RPMI7951 (cell line): ENCODE data around the gene NCSTN. TPM values are rescaled to one million over a fixed set of nuclear protein-coding genes. Genes with fewer than 3 reads are reported as not detected.
A peak's percentile ranks its signal among the peaks of the same experiment; 100 is the strongest.

Source experiments
- DNase-seq: peaks from one replicate; pipeline ENCODE4 v3.0.0-alpha.2; 2012; ENCODE audit warnings: low read depth
- total RNA-seq: library from RNA; depleted of rRNA; stranded (reverse); fragments of >200 nt; shearing (Covaris generic); gene quantifications from 2 replicates; pipeline ENCODE4 v1.2.3, GENCODE V29; 2014; rRNA removed

NCSTN gene
- total RNA-seq, result 65.6 and 88.6 TPM in 2 replicates

DNA sequence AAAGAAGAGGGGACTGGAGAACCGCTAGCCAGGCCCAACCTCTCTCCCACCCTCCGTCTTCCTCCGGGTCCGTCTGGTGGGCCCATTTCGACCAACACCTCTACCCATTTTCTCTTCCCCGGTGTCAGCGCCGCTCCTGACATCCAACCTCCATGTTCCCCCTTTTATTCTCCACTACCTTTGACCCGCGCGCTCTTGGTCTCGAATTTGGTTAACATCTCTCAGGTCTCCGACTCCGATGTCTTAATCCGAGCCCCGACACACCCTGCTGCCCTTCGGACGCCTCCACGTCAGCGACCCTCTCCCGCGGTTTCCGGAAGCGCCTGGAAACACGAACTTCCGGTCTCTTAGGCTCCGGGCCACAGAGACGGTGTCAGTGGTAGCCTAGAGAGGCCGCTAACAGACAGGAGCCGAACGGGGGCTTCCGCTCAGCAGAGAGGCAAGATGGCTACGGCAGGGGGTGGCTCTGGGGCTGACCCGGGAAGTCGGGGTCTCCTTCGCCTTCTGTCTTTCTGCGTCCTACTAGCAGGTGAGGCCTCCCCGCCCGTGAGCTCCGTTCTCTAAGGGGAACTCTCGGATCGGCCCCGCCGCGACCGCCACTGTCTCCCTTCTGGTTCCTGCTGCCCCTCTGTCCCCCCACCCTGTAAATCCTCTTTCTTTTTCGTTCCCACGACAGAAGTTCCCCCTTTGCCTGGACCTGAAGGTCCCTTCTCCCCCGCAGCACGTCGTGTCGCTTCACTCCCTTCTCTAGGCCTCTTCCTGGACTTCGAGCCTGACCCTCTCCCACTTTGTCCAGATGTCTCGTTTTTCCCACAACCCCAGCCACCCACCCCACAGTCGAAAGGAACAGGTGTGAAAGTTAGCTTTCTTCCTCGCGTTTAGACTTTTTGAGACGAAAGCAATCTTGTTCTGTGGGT is at the start of gene NCSTN, which contains the start of gene COPA:
Gene NCSTN, plus strand, starts transcription at position 431 of the 917 bp plus-strand sequence. Its CDS starts 14 bp downstream, at position 445.
Gene COPA, minus strand, starts transcription at position 298 of the 917 bp plus-strand sequence. Its CDS starts 80 bp downstream, at position 218.
- peak; percentile 93 for DNase-seq

DNA sequence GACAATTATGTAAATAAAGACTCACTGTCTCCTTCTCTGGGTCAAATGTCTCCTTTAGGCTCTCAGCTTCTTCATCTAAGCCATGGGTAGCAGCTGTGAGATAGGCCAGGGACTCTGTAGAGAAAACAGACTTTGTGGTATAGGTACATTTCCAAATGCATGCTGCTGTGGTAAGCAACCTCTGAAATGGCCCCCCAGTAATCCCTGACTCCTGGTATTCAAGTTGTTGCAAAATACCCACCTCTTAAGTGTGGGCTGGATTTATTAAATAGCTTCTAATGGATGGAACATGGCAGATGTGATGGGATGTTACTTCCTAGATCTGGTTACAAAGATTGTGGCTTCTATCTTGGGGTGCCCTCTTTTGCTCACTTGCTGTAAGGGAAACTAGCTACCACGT is 47.1 kb upstream of the NCSTN start:
- DNase-seq, result no peak

DNA sequence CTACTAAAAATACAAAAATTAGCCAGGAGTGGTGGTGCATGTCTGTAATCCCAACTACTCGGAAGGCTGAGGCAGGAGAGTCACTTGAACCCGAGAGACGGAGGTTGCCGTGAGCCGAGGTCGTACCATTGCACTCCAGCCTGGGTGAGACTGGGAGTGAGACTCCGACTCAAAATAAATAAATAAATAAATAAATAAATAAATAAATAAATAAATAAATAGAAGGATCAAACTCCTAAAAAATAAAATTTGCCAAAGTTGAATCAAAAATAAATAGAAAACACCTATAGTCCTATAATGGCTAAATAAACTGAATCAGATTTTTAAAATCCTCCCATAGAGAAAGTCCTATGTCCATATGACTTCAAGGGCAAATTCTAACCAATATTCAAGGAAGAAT is 43.0 kb upstream of the NCSTN start:
- DNase-seq, result no peak

DNA sequence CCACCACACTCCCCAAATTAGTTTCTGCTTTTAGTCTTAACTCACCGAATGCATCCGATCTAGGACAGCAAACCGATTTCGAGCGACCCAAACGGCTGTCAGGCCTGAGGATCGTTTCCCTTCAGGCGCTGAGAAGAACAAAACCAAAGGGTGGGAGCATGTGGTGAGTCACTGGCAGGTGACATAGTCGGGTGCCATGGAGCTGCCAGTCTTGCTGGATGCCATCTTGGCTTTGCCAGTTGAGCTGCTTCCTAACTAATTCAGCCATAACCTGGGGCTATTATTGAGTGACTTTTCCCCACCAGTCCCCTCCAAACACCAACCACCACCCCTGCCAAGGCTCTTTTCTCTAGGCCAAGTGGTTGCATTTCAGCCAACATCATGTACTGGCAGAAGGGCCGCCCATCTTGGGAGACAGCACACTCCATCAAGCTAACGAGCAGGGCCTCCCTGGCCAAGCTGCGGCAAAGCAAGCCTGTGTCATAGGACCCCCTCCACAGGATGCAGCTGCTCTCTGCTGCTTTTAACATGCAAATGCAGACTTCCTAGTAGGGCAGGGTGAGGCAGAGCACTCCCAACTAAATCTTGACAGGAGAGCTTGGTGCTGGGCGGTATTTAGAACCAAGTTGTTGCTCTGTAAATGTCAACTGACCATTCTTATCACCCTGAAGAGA is 35.9 kb upstream of the NCSTN start:
- no peak for DNase-seq

DNA sequence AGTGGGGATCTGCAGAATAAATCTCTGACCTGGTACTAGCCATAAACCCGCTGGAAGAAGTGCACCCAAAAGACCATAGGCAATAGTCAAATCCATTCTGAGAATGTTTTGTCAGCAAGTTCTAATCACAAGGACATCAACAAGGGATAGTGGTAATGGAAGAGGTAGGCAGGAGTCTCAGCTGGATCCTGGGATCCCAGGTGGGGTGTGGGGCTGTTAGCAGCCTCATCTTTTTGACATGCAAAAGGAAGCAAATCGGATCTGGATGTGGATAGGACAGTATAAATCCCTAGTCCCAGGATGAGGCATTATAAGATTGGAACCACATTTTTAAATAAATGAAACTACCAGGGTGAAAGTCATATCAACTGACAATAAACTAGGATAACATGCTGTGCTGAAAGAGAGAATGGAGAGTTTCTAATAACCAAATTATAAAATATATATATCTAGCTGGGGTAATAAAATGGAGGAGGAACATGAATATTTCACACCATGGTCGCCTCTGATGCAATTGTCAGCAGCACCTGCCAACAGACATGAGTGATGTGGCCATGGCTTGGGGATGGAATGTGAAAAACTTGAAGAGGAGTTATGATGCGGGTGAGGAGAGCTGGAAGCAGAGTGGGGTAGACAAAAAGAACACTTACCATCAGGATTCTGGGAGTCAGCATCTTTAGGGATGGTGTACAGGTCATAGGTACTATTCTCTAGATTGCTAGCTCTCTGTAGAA is 34.6 kb upstream of the NCSTN start:
- no peak for DNase-seq

DNA sequence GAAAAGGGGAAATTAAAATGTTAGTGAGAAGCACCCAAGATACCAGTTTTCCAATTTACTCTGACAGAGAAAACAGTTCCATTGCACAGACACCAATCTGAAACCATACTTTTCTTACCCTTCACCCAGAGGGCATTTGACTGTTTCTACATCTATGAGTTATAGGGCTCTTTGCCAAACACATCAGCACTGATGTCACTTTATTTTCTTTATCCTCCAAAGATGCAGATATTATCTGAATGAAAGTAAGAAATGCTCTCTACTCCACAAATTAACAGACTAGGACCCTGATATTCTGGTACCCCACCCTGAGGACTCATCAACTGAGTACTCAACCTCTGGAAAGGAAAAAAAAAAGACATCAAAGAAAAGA is 34.0 kb upstream of the NCSTN start:
- peak; percentile 22 for DNase-seq

DNA sequence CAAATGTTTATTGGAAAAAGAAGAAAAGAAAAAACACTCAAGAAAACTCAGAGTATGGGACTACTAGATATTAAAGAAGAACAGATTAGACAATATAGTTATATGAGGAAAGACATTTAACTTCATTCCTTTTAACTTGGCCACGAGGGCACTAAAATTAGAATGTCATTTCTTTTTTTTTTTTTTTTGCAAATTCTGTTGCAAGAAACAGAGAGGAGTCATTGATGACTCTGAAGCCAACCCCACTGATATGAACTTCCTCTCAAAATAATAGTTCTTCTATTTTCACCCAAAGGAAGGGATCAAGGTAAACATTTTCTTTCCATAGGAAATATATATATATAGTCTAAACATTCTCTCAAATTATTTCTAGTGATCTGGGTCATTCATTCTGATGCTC is 33.6 kb upstream of the NCSTN start:
- no peak for DNase-seq

DNA sequence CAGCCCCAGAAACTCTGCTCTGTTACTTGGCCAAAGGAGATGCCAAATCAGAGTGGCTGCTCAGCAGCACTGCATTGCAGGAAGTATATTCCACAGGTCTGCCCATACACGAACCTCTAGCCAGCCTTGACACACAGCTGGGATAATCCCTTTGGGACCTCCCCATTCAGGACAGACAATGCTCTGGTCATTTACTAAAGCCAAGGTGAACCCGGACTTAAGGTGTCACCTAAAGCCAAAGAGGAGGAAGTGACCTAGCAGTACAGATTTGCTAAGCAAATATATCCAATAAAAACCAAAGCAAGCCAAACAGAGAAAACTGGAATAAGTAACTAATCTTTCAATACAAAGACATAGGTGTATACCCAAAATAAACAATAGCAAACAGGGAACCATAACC is 27.8 kb upstream of the NCSTN start:
- DNase-seq, result no peak

DNA sequence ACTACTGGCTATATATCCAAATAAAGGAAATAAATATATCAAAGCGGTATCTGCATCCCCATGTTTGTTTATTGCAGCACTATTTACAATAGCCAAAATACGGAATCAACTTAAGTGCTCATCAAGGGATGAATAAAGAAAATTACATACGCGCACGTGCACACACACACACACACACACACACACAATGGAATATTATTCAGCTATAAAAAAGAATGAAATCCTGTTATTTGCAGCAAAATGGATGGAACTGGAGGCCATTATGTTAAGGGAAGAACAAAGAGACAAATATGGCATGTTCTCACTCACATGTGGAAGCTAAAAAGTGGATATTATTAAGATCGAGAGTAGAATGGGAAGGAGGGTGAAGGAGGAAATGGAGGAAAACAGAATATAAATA is 20.4 kb upstream of the NCSTN start:
- DNase-seq, result no peak

DNA sequence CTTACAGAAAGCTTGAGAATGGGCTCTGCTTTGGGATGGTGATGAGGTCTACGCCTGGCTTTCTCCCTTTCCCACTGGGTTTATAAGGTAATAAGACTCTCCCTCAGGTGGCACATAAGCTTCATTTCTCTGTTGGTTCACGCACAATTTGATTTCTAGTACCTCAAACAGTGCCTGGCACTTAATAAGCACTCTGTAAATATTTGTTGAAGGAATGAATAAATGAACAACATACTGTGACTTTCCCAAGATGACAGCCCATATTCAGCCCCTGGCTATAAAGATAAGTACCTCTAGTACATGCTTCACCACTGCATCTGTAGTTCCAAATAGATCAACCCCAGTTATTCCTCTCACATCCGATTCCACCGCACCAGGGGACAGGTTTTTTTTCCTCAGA is 17.9 kb upstream of the NCSTN start:
- DNase-seq, result no peak

DNA sequence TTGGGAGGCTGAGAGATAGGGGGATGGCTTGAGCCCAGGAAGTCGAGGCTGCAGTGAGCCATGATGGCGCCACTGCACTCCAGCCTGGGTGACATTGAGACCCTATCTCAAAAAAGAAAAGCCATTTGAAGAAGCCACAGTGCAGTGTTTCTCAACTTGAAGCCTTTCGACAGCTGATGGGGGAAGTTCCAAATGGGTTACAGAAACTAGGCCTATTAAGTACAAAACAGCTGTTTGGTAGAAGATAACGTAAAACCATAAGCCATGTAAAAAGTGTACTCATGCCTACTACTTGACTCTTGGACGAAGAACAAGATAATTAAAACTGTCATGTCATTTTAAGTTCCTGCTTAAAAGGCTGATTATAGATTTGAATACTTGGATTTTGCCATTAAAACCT is 16.8 kb upstream of the NCSTN start:
- DNase-seq, result no peak

DNA sequence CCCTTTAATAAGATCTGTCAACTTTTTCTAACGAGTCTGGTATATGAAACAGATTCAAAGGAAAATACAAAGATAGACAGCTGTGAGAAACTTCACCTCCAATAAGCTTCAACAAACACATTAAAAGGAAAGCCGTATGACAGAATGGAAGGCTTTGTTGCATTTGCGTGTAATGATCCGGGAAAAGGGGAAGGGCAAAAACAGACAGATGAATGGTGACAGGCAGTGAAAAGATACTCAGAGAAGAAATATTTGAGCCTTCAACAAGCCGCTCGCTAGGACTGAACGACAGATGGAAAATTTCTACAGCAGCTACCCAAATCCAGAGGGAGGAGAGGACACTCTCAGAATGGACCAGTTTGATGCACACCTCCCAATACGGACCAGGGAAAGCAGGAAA is 15.0 kb upstream of the NCSTN start:
- DNase-seq, result no peak

DNA sequence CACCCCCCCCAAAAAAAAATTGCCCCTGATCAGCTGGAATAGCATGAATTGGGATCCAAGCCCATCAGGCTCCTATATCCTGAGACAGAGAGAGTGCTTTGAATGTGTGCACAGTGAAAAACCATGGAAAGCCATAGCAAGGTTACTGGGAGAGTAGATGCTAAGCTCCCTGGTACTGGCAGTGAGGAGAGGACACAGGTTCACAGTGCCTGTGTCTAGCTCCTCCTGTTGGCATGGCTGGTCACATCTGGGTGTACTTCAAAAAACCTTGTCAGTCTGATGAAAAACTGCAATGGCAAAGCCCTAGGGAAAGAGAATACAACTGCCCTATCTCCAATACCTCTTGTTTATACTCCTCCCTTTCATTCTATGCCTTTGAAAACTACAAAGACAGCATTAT is 13.1 kb upstream of the NCSTN start:
- DNase-seq, result no peak

DNA sequence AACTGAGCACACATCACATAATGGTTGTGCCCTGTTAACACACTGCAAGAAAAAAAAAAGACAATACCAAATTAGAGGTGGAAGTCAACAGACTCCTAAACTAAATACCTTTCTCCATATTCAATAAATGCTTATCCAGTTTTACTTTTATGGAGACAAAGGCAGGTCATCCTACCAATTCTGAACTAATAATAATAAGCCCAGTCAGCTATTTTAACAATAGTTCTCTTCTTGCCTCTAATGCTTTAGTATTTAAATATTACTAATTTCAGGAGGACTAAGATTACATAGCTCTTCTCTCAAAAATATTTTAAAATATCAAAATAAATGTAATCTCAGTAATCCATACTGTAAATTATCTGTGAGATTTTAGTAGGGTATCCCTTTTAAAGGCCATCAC is 10.7 kb upstream of the NCSTN start:
- DNase-seq, result no peak

DNA sequence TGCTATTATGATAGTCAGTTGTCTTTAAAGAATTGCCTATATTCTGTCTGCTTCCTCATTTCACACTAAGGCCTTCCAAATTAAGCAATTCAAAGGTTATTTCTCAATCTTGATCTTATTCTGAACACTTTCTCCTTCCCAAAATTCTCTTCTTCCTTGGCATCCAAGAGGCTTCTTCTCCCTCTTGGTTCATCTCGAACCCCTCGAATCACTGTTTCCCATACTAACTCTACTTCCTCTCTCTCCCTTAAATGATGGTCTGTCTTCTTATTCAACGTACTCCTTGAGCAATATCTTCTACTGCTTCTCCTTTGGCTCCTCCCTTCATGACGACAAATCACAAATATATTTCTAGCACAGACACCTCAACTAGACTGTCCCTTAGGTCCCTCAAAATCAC is 4.6 kb upstream of the NCSTN start:
- no peak for DNase-seq

DNA sequence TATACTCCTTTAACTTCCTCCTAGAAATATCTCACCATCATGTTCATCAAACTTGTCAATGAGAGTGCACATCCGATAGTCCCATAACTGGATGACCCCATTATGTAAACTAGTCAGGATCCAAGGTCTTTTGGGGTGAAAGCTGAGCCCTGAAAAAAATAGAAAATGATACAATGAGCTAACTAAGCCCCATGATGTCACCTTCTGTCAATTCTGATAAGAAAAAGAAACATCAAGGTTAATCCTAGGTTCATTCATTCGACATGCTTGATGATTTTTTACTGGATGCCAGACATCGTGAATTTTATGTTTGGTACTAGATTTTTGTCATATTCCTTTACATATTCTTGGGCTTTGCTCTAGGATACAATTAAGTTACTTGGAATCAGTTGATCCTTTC is 3.0 kb upstream of the NCSTN start:
- DNase-seq, result no peak

DNA sequence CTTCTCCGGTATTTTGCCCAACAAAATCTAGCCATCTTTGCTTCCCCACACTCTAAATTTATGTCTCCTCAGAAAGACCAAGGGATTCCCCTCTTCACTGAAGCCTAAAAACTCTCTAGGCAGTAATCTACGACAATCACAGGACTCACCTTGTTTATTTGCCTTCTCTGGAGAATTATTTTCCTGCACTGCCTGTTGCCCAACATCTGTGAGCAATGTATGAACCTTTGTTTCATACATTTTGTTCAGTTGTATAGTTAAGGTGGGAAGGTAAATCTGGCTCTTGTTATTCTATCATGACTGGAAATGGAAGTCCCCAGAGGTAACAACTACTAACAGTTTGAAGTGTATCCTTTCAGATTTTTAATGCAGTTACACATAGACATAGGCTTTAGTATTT is 2.3 kb upstream of the NCSTN start:
- no peak for DNase-seq

DNA sequence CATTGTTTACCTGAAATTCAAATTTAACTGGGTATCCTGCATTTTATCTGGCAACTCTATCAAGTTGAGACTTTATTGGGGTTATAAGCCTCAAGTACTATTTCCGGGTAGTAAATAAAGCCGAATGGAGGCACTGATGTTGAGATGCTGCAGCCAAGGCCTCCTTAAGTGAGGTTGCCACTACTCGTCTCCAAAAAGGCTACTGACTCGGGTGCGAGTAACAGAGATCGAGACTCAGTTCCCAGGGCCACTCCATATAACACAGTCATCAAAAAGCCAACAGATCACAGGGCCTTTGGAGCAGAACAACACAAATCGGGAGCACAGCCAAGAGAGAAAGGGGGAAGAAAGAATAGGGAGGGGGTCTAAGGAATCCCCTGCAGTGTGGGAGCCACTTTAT is 657 bp upstream of the NCSTN start:
- no peak for DNase-seq

DNA sequence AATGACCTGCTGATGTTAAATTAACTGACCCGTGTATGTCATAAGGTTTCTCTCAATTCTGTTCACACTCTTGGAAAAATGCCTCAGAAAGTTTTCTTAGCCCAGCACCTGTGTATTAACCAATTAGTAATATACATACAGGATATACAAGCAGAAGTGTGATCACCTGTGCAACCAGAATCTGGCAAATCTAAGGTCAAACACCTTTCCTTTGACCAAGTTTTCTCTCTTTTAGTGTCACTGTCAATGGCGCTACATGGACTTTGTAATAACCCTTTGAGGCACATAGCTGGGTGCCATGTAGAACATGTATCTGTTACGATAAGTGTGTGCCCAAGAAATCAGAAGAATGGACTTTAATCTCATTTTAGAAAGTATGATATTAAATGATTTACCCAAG is 1.1 kb downstream of the NCSTN start:
- no peak for DNase-seq

DNA sequence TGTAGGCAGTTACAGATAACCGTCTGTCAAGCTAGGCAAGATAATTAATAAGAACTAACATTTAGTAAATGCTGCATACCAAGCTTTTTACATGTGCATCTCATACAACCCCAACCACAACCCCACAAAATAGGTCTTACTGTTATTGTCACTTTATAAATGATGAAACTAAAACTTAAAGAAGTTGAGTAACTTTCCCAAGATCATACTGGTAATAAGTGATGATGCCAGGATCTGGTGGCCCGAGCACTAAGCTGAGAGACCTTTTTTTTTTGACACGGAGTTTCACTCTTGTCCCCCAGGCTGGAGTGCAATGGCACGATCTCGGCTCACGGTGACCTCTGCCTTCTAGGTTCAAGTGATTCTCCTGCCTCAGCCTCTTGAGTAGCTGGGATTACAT is 1.8 kb downstream of the NCSTN start:
- no peak for DNase-seq

DNA sequence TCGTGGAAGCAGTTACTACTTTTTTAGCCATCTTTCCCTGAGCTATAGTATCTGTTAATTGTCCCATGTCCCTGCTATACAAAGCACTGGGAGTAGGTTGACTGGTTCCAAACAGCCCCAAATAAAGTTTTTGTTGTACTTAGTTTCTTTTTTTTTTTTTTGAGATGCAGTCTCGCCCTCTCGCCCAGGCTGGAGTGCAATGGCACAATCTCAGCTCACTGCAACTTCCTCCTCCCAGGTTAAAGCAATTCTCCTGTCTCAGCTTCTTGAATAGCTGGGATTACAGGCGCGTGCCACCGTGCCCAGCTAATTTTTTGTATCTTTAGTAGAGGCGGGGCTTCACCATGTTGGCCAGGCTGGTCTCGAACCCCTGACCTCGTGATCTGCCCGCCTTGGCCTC is 3.3 kb downstream of the NCSTN start:
- no peak for DNase-seq

DNA sequence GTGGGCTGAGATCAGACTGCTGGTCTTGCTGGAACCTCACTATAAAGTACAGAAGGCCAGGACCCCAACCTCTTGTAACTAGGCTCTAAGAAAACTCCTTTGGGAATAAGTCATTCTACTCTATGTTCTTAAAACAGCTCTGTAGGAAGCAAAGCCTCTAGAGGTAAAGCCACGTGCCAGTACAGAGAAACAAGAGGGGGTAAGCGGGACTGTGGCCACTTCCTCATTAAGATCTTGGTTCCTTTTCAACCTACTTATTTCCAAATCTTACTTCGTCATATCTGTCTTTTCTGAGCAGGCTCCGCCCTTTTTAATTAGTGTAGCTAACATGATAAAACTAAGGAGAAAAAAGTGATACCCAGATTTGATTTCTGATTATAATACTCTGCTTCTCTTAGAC is 3.8 kb downstream of the NCSTN start:
- DNase-seq, result no peak

DNA sequence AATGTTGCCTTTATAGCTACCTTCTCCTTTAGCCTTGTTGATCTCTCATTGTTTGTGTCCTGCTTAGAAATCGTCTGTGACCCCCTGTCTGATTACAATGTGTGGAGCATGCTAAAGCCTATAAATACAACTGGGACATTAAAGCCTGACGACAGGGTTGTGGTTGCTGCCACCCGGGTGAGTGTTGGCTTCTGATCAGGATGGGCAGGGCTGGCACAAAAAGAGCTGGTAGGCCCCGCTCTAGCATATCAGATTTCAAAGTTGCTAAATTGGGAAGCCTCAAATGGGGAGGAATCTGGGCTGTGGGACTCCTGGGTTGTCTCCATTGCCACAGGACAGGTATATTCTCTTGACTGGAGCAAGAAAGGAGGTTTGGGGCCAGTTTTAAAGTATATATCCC is 8.4 kb downstream of the NCSTN start:
- no peak for DNase-seq
